IMR-90 (cell line): ENCODE measurements around the gene FOXP1. TPM values are rescaled to one million over a fixed set of nuclear protein-coding genes. Genes with fewer than 3 reads are reported as not detected.

Experiments used
- ATAC-seq: fragments of 200-7000 bp; cut with Tn5 transposase; 2 replicates; pipeline ENCODE4 v1.9.1; 2020; ENCODE audit warnings: low read depth, mild to moderate bottlenecking, moderate library complexity
- BruUV-seq: library from RNA; stranded (reverse); fragments of 400-500 nt; replicated peaks from 2 replicates; lab custom pipeline; 2021; lab: Mats Ljungman, UMichigan
- CTCF ChIA-PET: fragments of 300-600 bp; formaldehyde crosslinking; extraction: SDS; loops from one replicate; lab custom pipeline; 2021; ENCODE audit warnings: antibody characterized with exemption; lab: Yijun Ruan, JAX
- POLR2A ChIA-PET: fragments of 300-600 bp; sonication (Branson Sonifier 250); formaldehyde crosslinking; loops from one replicate; lab custom pipeline; 2022; ENCODE audit warnings: antibody characterized with exemption; ENCODE audit not compliant: unreplicated experiment; lab: Charles Lee
- DNase-seq: peaks from one replicate; pipeline ENCODE4 v3.0.0; 2013
- H2AFZ ChIP-seq: replicated peaks from 2 replicates; pipeline ENCODE3; 2013; ENCODE audit warnings: low read length, mild to moderate bottlenecking; ENCODE audit not compliant: poor library complexity
- H2AK5ac ChIP-seq: 2 replicates; pipeline ENCODE4 v1.6.1; 2013; ENCODE audit warnings: low read depth, low read length, inconsistent platforms
- H2AK9ac ChIP-seq: replicated peaks from 2 replicates; pipeline ENCODE3; 2013; ENCODE audit warnings: mild to moderate bottlenecking, low read depth, low read length, moderate library complexity; ENCODE audit not compliant: poor library complexity
- H2BK120ac ChIP-seq: 2 replicates; pipeline ENCODE4 v1.6.1; 2013; ENCODE audit warnings: low read depth, low read length, inconsistent platforms
- H2BK15ac ChIP-seq: 3 replicates; pipeline ENCODE4 v1.6.1; 2013; ENCODE audit warnings: low read depth, low read length, inconsistent platforms
- H2BK20ac ChIP-seq: 2 replicates; pipeline ENCODE4 v1.6.1; 2013; ENCODE audit warnings: low read depth, mild to moderate bottlenecking, inconsistent platforms, low read length, moderate library complexity
- H2BK5ac ChIP-seq: 2 replicates; pipeline ENCODE4 v1.6.1; 2013; ENCODE audit warnings: mild to moderate bottlenecking, low read depth, low read length, inconsistent platforms; ENCODE audit not compliant: poor library complexity, severe bottlenecking
- H3K14ac ChIP-seq: replicated peaks from 2 replicates; pipeline ENCODE4 v1.6.1; 2013; ENCODE audit warnings: low read depth, low read length, inconsistent platforms
- H3K18ac ChIP-seq: 2 replicates; pipeline ENCODE4 v1.6.1; 2013; ENCODE audit warnings: low read depth, low read length, control low read depth
- H3K23ac ChIP-seq: 2 replicates; pipeline ENCODE4 v1.6.1; 2013; ENCODE audit warnings: low read depth, low read length, inconsistent platforms
- H3K27ac ChIP-seq: 2 replicates; pipeline ENCODE4 v1.5.1; 2013; ENCODE audit warnings: mild to moderate bottlenecking, control low read depth, low read length; ENCODE audit not compliant: insufficient read depth
- H3K27me3 ChIP-seq: 2 replicates; pipeline ENCODE4 v1.6.1; 2013; ENCODE audit warnings: low read length; ENCODE audit not compliant: control insufficient read depth, insufficient read depth
- H3K36me3 ChIP-seq: 2 replicates; pipeline ENCODE4 v1.6.1; 2013; ENCODE audit warnings: low read length, mixed read lengths; ENCODE audit not compliant: control insufficient read depth, insufficient read depth
- H3K4ac ChIP-seq: 2 replicates; pipeline ENCODE4 v1.6.1; 2013; ENCODE audit warnings: low read depth, low read length, inconsistent platforms
- H3K4me1 ChIP-seq: 2 replicates; pipeline ENCODE4 v1.6.1; 2013; ENCODE audit warnings: low read length, mixed read lengths; ENCODE audit not compliant: control insufficient read depth, insufficient read depth
- H3K4me2 ChIP-seq: 2 replicates; pipeline ENCODE4 v1.6.1; 2013; ENCODE audit warnings: low read depth, mild to moderate bottlenecking, control low read depth, low read length, moderate library complexity
- H3K4me3 ChIP-seq: 2 replicates; pipeline ENCODE4 v1.5.1; 2013; ENCODE audit warnings: low read depth, mild to moderate bottlenecking, control low read depth, low read length, moderate library complexity; ENCODE audit not compliant: insufficient read depth
- H3K56ac ChIP-seq: 2 replicates; pipeline ENCODE4 v1.6.1; 2013; ENCODE audit warnings: low read length, inconsistent platforms; ENCODE audit not compliant: insufficient read depth; ENCODE audit errors: extremely low read depth
- H3K79me1 ChIP-seq, 2 experiments: 2 replicates each; pipeline ENCODE4 v1.6.1; 2013; ENCODE audit warnings: low read length in 2 of 2, inconsistent platforms in 1 of 2, low read depth in 1 of 2
- H3K9ac ChIP-seq: 2 replicates; pipeline ENCODE4 v1.6.1; 2013; ENCODE audit warnings: low read depth, low read length, control low read depth
- H3K9me1 ChIP-seq: 2 replicates; pipeline ENCODE4 v1.6.1; 2013; ENCODE audit warnings: low read length, inconsistent platforms; ENCODE audit not compliant: insufficient read depth
- H3K9me3 ChIP-seq: 2 replicates; pipeline ENCODE4 v1.6.1; 2013; ENCODE audit warnings: low read length; ENCODE audit not compliant: control insufficient read depth, insufficient read depth
- H4K20me1 ChIP-seq: 2 replicates; pipeline ENCODE4 v1.6.1; 2013; ENCODE audit warnings: low read length, inconsistent platforms; ENCODE audit not compliant: insufficient read depth
- H4K5ac ChIP-seq: 2 replicates; pipeline ENCODE4 v1.6.1; 2013; ENCODE audit warnings: mild to moderate bottlenecking, low read depth, low read length, control low read depth
- H4K8ac ChIP-seq, 2 experiments: 2 replicates each; pipeline ENCODE4 v1.6.1; 2013; ENCODE audit warnings: low read depth in 2 of 2, low read length in 2 of 2, control low read depth in 1 of 2, inconsistent platforms in 1 of 2
- H4K91ac ChIP-seq: 2 replicates; pipeline ENCODE4 v1.6.1; 2013; ENCODE audit warnings: low read depth, low read length, inconsistent platforms; ENCODE audit not compliant: insufficient read depth
- CHD1 ChIP-seq: IDR thresholded peaks from 2 replicates; pipeline ENCODE4 v1.6.1; 2012; ENCODE audit warnings: low read depth, low read length, improper control_type of control experiment
- FOS ChIP-seq: fragments of 150-350 bp; IDR thresholded peaks from 2 replicates; pipeline ENCODE4 v1.6.1; 2016; ENCODE audit warnings: low read depth, low read length
- MAFK ChIP-seq: IDR thresholded peaks from 2 replicates; pipeline ENCODE4 v1.6.1; 2012; ENCODE audit warnings: low read depth, low read length, improper control_type of control experiment
- RAD21 ChIP-seq: IDR thresholded peaks from 2 replicates; pipeline ENCODE4 v1.6.1; 2012; ENCODE audit warnings: low read length, improper control_type of control experiment
- RCOR1 ChIP-seq: IDR thresholded peaks from 2 replicates; pipeline ENCODE4 v1.6.1; 2012; ENCODE audit warnings: mild to moderate bottlenecking, low read length, improper control_type of control experiment; ENCODE audit not compliant: insufficient replicate concordance
- RFX5 ChIP-seq: IDR thresholded peaks from 2 replicates; pipeline ENCODE4 v1.8.0; 2012; ENCODE audit warnings: low read depth, mild to moderate bottlenecking, low read length, moderate library complexity
- SMC3 ChIP-seq: fragments of 150-350 bp; IDR thresholded peaks from 2 replicates; pipeline ENCODE4 v1.6.1; 2016; ENCODE audit warnings: low read depth, mild to moderate bottlenecking, antibody characterized with exemption, low read length, moderate library complexity
- WGBS, 2 experiments: methylation state at CpG; one replicate each; pipeline versions ENCODE4 v1.1.5 to v1.1.7; 2013; ENCODE audit warnings: missing lambda C conversion rate in 2 of 2; ENCODE audit not compliant: insufficient read length in 1 of 2; ENCODE audit errors: extremely low coverage in 2 of 2; 5-methylcytosine and 5-hydroxymethylcytosine counted together
- dilution Hi-C: fragments of 300-500 bp; cut with HindIII; formaldehyde crosslinking; loops from one replicate; pipeline ENCODE4 v1.14.3; 2018; ENCODE audit warnings: low sequenced_read_pairs; ENCODE audit not compliant: unreplicated experiment
- in situ Hi-C: fragments of 300-500 bp; cut with MboI; formaldehyde crosslinking; loops from 3 replicates; pipeline ENCODE4 v1.14.3; 2019; ENCODE audit warnings: low sequenced_read_pairs, inconsistent platforms, mixed read lengths
- intact Hi-C: fragments of 100-400 bp; cut with micrococcal nuclease; formaldehyde crosslinking; loops from 2 replicates; pipeline ENCODE4 v1.10.0; 2022
- polyA plus RNA-seq, 3 experiments: library from polyadenylated mRNA; depleted of rRNA; stranded (reverse); fragments of >200 nt; gene quantifications; 2 replicates each; pipeline ENCODE4 v1.2.3, GENCODE V29; 2012; ENCODE audit warnings: low replicate concordance in 1 of 3
- total RNA-seq: library from RNA; depleted of rRNA; stranded (reverse); fragments of >200 nt; gene quantifications from 2 replicates; pipeline ENCODE4 v1.2.3, GENCODE V29; 2012
- TF ChIP-seq, protein P1 (sequence below): fragments of 150-350 bp; IDR thresholded peaks from 2 replicates; pipeline ENCODE4 v1.6.1; 2016; ENCODE audit warnings: low read depth, mild to moderate bottlenecking, low read length, moderate library complexity, borderline replicate concordance

FOXP1 gene
- total and polyA plus RNA-seq, 2 of the 4 experiments (the other 2 are of a cell fraction) = 37.0 to 132 TPM

DNA sequence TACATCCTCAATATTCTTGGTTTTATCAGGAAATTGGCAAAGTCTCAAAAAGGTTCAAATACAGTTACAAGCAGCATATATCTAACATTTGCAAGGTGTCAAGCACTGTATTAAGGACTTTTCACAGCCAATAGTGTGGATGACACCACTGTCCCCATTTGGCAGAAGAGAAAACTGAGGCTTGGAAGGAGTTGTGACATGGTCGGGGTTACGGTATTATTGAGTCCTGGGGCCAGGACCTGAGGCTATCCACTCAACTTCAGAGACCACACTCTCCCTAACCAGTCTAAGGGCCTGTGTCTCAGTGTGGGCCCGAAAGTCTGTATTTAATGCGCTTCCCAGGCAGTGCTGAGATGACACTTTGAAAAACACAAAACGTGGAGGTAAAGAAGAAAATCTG, 99.1 kb downstream of the FOXP1 start:
- H3K27ac ChIP-seq = no peak overlapping the region
- H3K9ac ChIP-seq = no peak overlapping the region
- no peak overlapping the region for H3K4me2 ChIP-seq
- no peak overlapping the region for H4K91ac ChIP-seq
- 100% methylated on average over 1 of the region's 5 CpGs; no CpG with 5 or more reads in 1 of the 2 experiments for WGBS, 2 experiments
- no peak overlapping the region for H3K23ac ChIP-seq
- no peak overlapping the region for H3K14ac ChIP-seq
- no peaks in the 10 kb centered on the region for H3K9me1 ChIP-seq
- H2BK15ac ChIP-seq = no peak overlapping the region
- H3K79me1 ChIP-seq = peaks cover 11 to 15% of the 10 kb centered on the region in 2 experiments; a peak in 3 of 4 replicates
- H2AK5ac ChIP-seq = no peak overlapping the region
- intact Hi-C loops (no loop called here), in situ Hi-C loops (no loop called here), dilution Hi-C loops (no loop called here)
- H2BK5ac ChIP-seq = no peak overlapping the region
- H4K20me1 ChIP-seq = no peaks in the 10 kb centered on the region
- H3K4me3 ChIP-seq = no peak overlapping the region
- no peak overlapping the region for H2AK9ac ChIP-seq
- CTCF ChIA-PET = no interaction called here
- H3K9me3 ChIP-seq = no peaks in the 10 kb centered on the region
- H3K27me3 ChIP-seq = no peaks in the 10 kb centered on the region
- no peak overlapping the region for H2BK120ac ChIP-seq
- no peaks in the 10 kb centered on the region for H3K4me1 ChIP-seq
- no peak overlapping the region for H2BK20ac ChIP-seq
- no peak overlapping the region for H4K8ac ChIP-seq
- H3K36me3 ChIP-seq = peaks cover under 1% of the 10 kb centered on the region
- ATAC-seq (no peak), DNase-seq (no peak)
- no peak overlapping the region for H4K5ac ChIP-seq
- H3K18ac ChIP-seq = no peak overlapping the region
- no peak overlapping the region for H2AFZ ChIP-seq
- H3K56ac ChIP-seq = no peak overlapping the region
- POLR2A ChIA-PET = no interaction called here
- TF ChIP-seq MAFK = no peak
- no peak for TF ChIP-seq SMC3
- TF ChIP-seq FOS = no peak
- no peak for TF ChIP-seq RFX5
- no peak for TF ChIP-seq RCOR1
- TF ChIP-seq RAD21 = no peak
- TF ChIP-seq CHD1 = no peak
- TF ChIP-seq, protein P1, sequence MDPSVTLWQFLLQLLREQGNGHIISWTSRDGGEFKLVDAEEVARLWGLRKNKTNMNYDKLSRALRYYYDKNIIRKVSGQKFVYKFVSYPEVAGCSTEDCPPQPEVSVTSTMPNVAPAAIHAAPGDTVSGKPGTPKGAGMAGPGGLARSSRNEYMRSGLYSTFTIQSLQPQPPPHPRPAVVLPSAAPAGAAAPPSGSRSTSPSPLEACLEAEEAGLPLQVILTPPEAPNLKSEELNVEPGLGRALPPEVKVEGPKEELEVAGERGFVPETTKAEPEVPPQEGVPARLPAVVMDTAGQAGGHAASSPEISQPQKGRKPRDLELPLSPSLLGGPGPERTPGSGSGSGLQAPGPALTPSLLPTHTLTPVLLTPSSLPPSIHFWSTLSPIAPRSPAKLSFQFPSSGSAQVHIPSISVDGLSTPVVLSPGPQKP = no peak
- H3K4ac ChIP-seq = no peak overlapping the region
- BruUV-seq = no TSS peak
